SK-N-SH (cell line): ENCODE results near the gene NR3C1. TPM values are rescaled to one million over a fixed set of nuclear protein-coding genes. Genes with fewer than 3 reads are reported as not detected.

Experiments used
- CTCF ChIA-PET: fragments of 300-600, 350-600 bp; formaldehyde crosslinking; extraction: SDS; loops from one replicate; lab custom pipeline; 2021; lab: Yijun Ruan, JAX
- POLR2A ChIA-PET: fragments of 350-600 bp; sonication (Branson Sonifier 250); formaldehyde crosslinking; extraction: SDS; loops from one replicate; lab custom pipeline; 2020; ENCODE audit warnings: antibody characterized with exemption, inconsistent platforms; lab: Yijun Ruan, JAX
- DNase-seq: peaks from one replicate; pipeline ENCODE4 v3.0.0; 2012
- H2AFZ ChIP-seq: fragments of 200-600 bp; sonication (generic); 2 replicates; pipeline ENCODE4 v1.8.1; 2016; ENCODE audit warnings: antibody characterized with exemption, mild to moderate bottlenecking, low read depth
- H3F3A ChIP-seq: fragments of 200-600 bp; sonication (generic); replicated peaks from 2 replicates; pipeline ENCODE3; 2016; ENCODE audit warnings: antibody characterized with exemption, mild to moderate bottlenecking; ENCODE audit not compliant: insufficient read depth
- H3K27ac ChIP-seq, 2 experiments: fragments of 200-500 bp in 1 of 2; fragments of 200-600 bp in 1 of 2; sonication (Bioruptor generic) in 1 of 2; sonication (generic), shearing (Covaris generic) in 1 of 2; 2 replicates each; pipeline versions ENCODE4 v1.5.1 to v1.6.1; 2014 to 2016; ENCODE audit warnings: low read depth in 2 of 2, inconsistent platforms in 1 of 2, low read length in 1 of 2, mild to moderate bottlenecking in 1 of 2, mixed read lengths in 1 of 2
- H3K27me3 ChIP-seq: fragments of 200-600 bp; sonication (generic), shearing (Covaris generic); 2 replicates; pipeline ENCODE4 v1.6.1; 2016; ENCODE audit warnings: mixed run types; ENCODE audit not compliant: insufficient read depth
- H3K36me3 ChIP-seq, 2 experiments: fragments of 200-500 bp in 1 of 2; fragments of 200-600 bp in 1 of 2; sonication (Bioruptor generic) in 1 of 2; sonication (generic) in 1 of 2; replicated peaks in 1 of 2; 2 replicates each; pipeline versions ENCODE3 to v1.5.1; 2014 to 2016; ENCODE audit warnings: low read length in 1 of 2, mild to moderate bottlenecking in 1 of 2; ENCODE audit not compliant: insufficient read depth in 2 of 2, control insufficient read depth in 1 of 2
- H3K4me1 ChIP-seq, 2 experiments: fragments of 200-500 bp in 1 of 2; fragments of 200-600 bp in 1 of 2; sonication (Bioruptor generic) in 1 of 2; sonication (generic), shearing (Covaris generic) in 1 of 2; 2 replicates each; pipeline versions ENCODE4 v1.5.1 to v1.6.1; 2014 to 2016; ENCODE audit warnings: low read depth in 1 of 2, low read length in 1 of 2, mixed run types in 1 of 2; ENCODE audit not compliant: insufficient read depth in 2 of 2, control insufficient read depth in 1 of 2
- H3K4me2 ChIP-seq: fragments of 200-600 bp; sonication (generic), shearing (Covaris generic); 2 replicates; pipeline ENCODE4 v1.6.1; 2017; ENCODE audit warnings: mixed run types
- H3K4me3 ChIP-seq, 2 experiments: fragments of 200-500 bp in 1 of 2; fragments of 200-600 bp in 1 of 2; sonication (Bioruptor generic) in 1 of 2; sonication (generic), shearing (Covaris generic) in 1 of 2; 2 replicates each; pipeline versions ENCODE4 v1.5.1 to v1.8.1; 2014 to 2016; ENCODE audit warnings: low read depth in 2 of 2, inconsistent platforms in 1 of 2, low read length in 1 of 2, mild to moderate bottlenecking in 1 of 2, mixed read lengths in 1 of 2, moderate library complexity in 1 of 2
- H3K79me2 ChIP-seq: fragments of 200-600 bp; sonication (generic); 2 replicates; pipeline ENCODE4 v1.8.1; 2017; ENCODE audit warnings: mild to moderate bottlenecking; ENCODE audit not compliant: insufficient read depth
- H3K9ac ChIP-seq: fragments of 200-600 bp; sonication (generic); 2 replicates; pipeline ENCODE4 v1.6.1; 2017; ENCODE audit warnings: mixed run types
- H3K9me2 ChIP-seq: fragments of 200-600 bp; sonication (generic); 2 replicates; pipeline ENCODE4 v1.6.1; 2017; ENCODE audit warnings: mixed run types
- H3K9me3 ChIP-seq: fragments of 200-600 bp; sonication (generic); 2 replicates; pipeline ENCODE4 v1.6.1; 2017; ENCODE audit warnings: mixed run types, mild to moderate bottlenecking, moderate library complexity
- H4K20me1 ChIP-seq: fragments of 200-600 bp; sonication (generic); 2 replicates; pipeline ENCODE4 v1.6.1; 2017; ENCODE audit warnings: mild to moderate bottlenecking, mixed run types; ENCODE audit not compliant: insufficient read depth
- CTCF ChIP-seq: fragments of 200-600 bp; sonication (generic); IDR thresholded peaks from 2 replicates; pipeline ENCODE4 v1.6.1; 2017; ENCODE audit warnings: antibody characterized with exemption, mild to moderate bottlenecking, moderate library complexity
- EP300 ChIP-seq, 2 experiments: IDR thresholded peaks; 2 replicates each; pipeline versions ENCODE4 v1.4.0 to v1.6.1; 2012; ENCODE audit warnings: borderline replicate concordance in 1 of 2, low read depth in 1 of 2, low read length in 1 of 2
- EZH2phosphoT487 ChIP-seq: fragments of 200-600 bp; sonication (generic); IDR thresholded peaks from 2 replicates; pipeline ENCODE4 v1.6.1; 2017; ENCODE audit warnings: low read depth, mixed run types, mild to moderate bottlenecking, antibody characterized with exemption, moderate library complexity, borderline replicate concordance
- FOSL2 ChIP-seq: IDR thresholded peaks from 2 replicates; pipeline ENCODE4 v1.4.0; 2012; ENCODE audit warnings: low read depth, mild to moderate bottlenecking, moderate library complexity, borderline replicate concordance
- FOXJ3 ChIP-seq: sonication (generic); formaldehyde crosslinking; IDR thresholded peaks from 2 replicates; pipeline ENCODE4 v1.5.1; 2020; ENCODE audit warnings: mild to moderate bottlenecking, missing genetic modification reagents
- GATA2 ChIP-seq: sonication (generic); formaldehyde crosslinking; IDR thresholded peaks from 2 replicates; pipeline ENCODE4 v1.5.0; 2020; ENCODE audit warnings: mild to moderate bottlenecking, missing genetic modification reagents
- IRF3 ChIP-seq: fragments of 150-350 bp; IDR thresholded peaks from 2 replicates; pipeline ENCODE4 v1.6.1; 2016; ENCODE audit warnings: mild to moderate bottlenecking, low read depth, low read length
- JUND ChIP-seq: IDR thresholded peaks from 2 replicates; pipeline ENCODE4 v1.4.0; 2012
- NFIC ChIP-seq: IDR thresholded peaks from 2 replicates; pipeline ENCODE4 v1.4.0; 2012; ENCODE audit warnings: borderline replicate concordance
- NRF1 ChIP-seq: IDR thresholded peaks from 2 replicates; pipeline ENCODE4 v1.6.1; 2012; ENCODE audit warnings: low read depth, mild to moderate bottlenecking, low read length
- PBX3 ChIP-seq: IDR thresholded peaks from 2 replicates; pipeline ENCODE4; 2012
- RCOR1 ChIP-seq: fragments of 150-350 bp; IDR thresholded peaks from 2 replicates; pipeline ENCODE4 v1.6.1; 2017; ENCODE audit warnings: antibody characterized with exemption, low read length
- REST ChIP-seq: IDR thresholded peaks from 2 replicates; pipeline ENCODE4 v1.6.1; 2012; ENCODE audit warnings: mild to moderate bottlenecking, low read depth, low read length, moderate library complexity
- RFX5 ChIP-seq: IDR thresholded peaks from 2 replicates; pipeline ENCODE4 v1.6.1; 2012; ENCODE audit warnings: mild to moderate bottlenecking, improper control_type of control experiment, low read length
- RXRA ChIP-seq: IDR thresholded peaks from 2 replicates; pipeline ENCODE4 v1.4.0; 2012; ENCODE audit warnings: low read depth, mild to moderate bottlenecking, borderline replicate concordance
- SIN3A ChIP-seq: IDR thresholded peaks from 2 replicates; pipeline ENCODE4 v1.6.1; 2012; ENCODE audit warnings: low read depth, mild to moderate bottlenecking, low read length, moderate library complexity, borderline replicate concordance
- SMC3 ChIP-seq: IDR thresholded peaks from 2 replicates; pipeline ENCODE4 v1.6.1; 2012; ENCODE audit warnings: low read depth, low read length, improper control_type of control experiment
- TCF12 ChIP-seq: IDR thresholded peaks from 2 replicates; pipeline ENCODE4 v1.4.0; 2012
- TEAD4 ChIP-seq: IDR thresholded peaks from 2 replicates; pipeline ENCODE4 v1.4.0; 2012; ENCODE audit warnings: mild to moderate bottlenecking, borderline replicate concordance; ENCODE audit not compliant: insufficient read depth
- USF1 ChIP-seq: IDR thresholded peaks from 2 replicates; pipeline ENCODE4 v1.4.0; 2012; ENCODE audit warnings: low read depth, borderline replicate concordance
- USF2 ChIP-seq: fragments of 150-350 bp; IDR thresholded peaks from 2 replicates; pipeline ENCODE4 v1.6.1; 2017; ENCODE audit warnings: antibody characterized with exemption, low read length, low read depth, borderline replicate concordance
- WGBS: methylation state at CpG from one replicate; pipeline ENCODE4 v1.1.6; 2017; ENCODE audit warnings: low lambda C conversion rate; 5-methylcytosine and 5-hydroxymethylcytosine counted together
- polyA plus RNA-seq, 3 experiments: library from polyadenylated mRNA; depleted of rRNA; stranded (reverse); fragments of >200 nt; gene quantifications; 2 replicates each; pipeline ENCODE4 v1.2.3, GENCODE V29; 2012

Gene NR3C1
- polyA plus RNA-seq (2012; rRNA removed), result 7.1 and 8.2 TPM in 2 replicates
- polyA plus RNA-seq (2012; cell fraction: cytosol; rRNA removed), result 9.7 and 9.8 TPM in 2 replicates
- polyA plus RNA-seq (2012; cell fraction: nucleus; rRNA removed), result 4.2 and 8.9 TPM in 2 replicates

DNA sequence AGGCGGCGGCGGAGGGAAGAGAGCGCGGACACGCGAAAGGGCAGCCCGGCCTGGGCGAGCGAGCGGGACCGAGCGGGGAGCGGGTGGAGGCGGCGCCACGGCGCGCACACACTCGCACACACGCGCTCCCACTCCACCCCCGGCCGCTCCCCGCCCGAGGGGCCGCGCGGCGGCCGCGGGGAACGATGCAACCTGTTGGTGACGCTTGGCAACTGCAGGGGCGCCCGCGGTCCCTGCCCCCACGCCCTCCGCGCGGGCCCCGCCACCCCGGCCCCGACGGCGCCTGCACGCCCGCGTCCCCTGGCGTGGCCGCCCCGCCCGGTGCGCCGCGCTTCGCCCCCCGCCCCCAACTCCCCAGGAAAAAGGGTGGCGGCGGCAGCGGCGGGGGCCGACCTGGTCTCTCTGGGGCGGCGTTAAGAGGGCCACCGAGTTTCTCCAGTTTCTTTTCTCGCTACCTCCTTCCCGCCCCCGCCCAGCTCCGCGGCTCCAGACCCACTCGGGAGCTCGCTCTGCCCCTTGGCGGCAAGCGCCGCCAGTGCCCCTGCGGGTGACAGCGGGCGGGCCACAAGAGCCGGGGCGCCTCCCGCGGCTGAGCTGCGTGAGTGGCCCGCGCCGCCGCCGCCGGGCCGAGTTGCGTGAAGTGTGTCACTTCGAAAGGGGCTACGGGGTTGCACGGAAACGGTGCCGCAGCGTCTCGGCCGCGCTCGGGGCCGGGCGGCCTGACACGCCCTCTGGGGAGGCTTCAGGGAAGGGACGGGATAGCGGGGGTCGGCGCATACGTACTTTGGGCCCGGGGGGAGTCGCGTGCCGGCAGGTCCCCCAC is at the start of gene NR3C1:
Gene NR3C1 (minus strand): TSS at position 94 of the 823 bp plus-strand sequence. CDS start 2,847 bp downstream, outside the sequence.
- Histone ChIP-seq H3K9me3 (0 out of 2 replicates have a peak, but pooled peaks cover 3% of the 10 kb centered on the region), H3K4me2 (peak within 1 kb of the TSS; percentile 99), H3K27me3 (no peaks in the 10 kb centered on the region), H2AFZ (peak within 1 kb of the TSS; percentile 100), H3K27ac (peak within 1 kb of the TSS; percentile 94 to 99), H3K4me3 (peak within 1 kb of the TSS; percentile 83 to 90), H3K9me2 (no peaks in the 10 kb centered on the region), H4K20me1 (peaks cover 33% of the 10 kb centered on the region), H3K4me1 (peaks cover 9 to 19% of the 10 kb centered on the region in 2 experiments; a peak in 3 of 4 replicates), H3K9ac (peak within 1 kb of the TSS; percentile 90), H3F3A (peaks cover 17% of the 10 kb centered on the region), H3K36me3 (peaks cover 14 to 15% of the 10 kb centered on the region in 2 experiments), H3K79me2 (peaks cover 46% of the 10 kb centered on the region)
- WGBS, result 1% methylated on average over 24 of the region's 114 CpGs
- peak; percentile 88 for DNase-seq
- ChIA-PET CTCF (interaction anchor here (0.6 to 3.0 kb wide), 58 partner anchors 8 to 743 kb away, joined by 3 to 32 read pairs (median 4); no protein-coding TSS in a partner anchor), POLR2A (interaction anchor here (0.6 to 1.2 kb wide), 4 partner anchors 298 to 419 kb away, joined by 3 to 4 read pairs (median 4); no protein-coding TSS in a partner anchor)
- TF ChIP-seq GATA2 (CRISPR knock-in tag), result no peak
- no peak; the same call in 1 of the 2 replicates for TF ChIP-seq TCF12
- TF ChIP-seq PBX3, result 0 out of 2 replicates have a peak, but pooled peaks have one; percentile 11
- no peak for TF ChIP-seq EP300 (IDR thresholded peaks at IDR 0.05; ENCODE audit: borderline replicate concordance in 1 of 2, low read depth in 1 of 2, low read length in 1 of 2)
- no peak for TF ChIP-seq RXRA
- TF ChIP-seq JUND, result no peak
- TF ChIP-seq USF1, result no peak
- no peak for TF ChIP-seq FOSL2
- no peak for TF ChIP-seq NRF1
- no peak for TF ChIP-seq REST
- no peak for TF ChIP-seq FOXJ3 (CRISPR knock-in tag)
- TF ChIP-seq USF2, result no peak
- 0 out of 2 replicates have a peak, but pooled peaks have one; percentile 3 for TF ChIP-seq NFIC
- no peak for TF ChIP-seq RFX5
- no peak for TF ChIP-seq EZH2phosphoT487
- peak; percentile 81; the same call in 1 of the 2 replicates for TF ChIP-seq SIN3A
- peak; percentile 42 for TF ChIP-seq SMC3
- TF ChIP-seq TEAD4, result no peak
- TF ChIP-seq RCOR1, result no peak
- TF ChIP-seq IRF3, result no peak
- peak; percentile 46 for TF ChIP-seq CTCF
